Esophagus squamous epithelium (tissue), 4 donors: ENCODE results near the gene WDR3.

Experiments
- POLR2A ChIP-seq, 4 donors: fragments of 450-650 bp; IDR thresholded peaks; one replicate each; pipeline ENCODE4 v1.6.1; 2017; ENCODE audit warnings: antibody characterized with exemption in 4 of 4, mild to moderate bottlenecking in 4 of 4, moderate library complexity in 3 of 4
- TF ChIP-seq, protein P1 (sequence below), 6 experiments: fragments of 450-650 bp in 4 of 6; fragments of 200-600 bp in 2 of 6; sonication (generic) in 2 of 6; IDR thresholded peaks; one replicate each; pipeline ENCODE4 v1.5.1; 2016 to 2019; ENCODE audit warnings: antibody characterized with exemption in 6 of 6, mild to moderate bottlenecking in 4 of 6, moderate library complexity in 4 of 6

DNA sequence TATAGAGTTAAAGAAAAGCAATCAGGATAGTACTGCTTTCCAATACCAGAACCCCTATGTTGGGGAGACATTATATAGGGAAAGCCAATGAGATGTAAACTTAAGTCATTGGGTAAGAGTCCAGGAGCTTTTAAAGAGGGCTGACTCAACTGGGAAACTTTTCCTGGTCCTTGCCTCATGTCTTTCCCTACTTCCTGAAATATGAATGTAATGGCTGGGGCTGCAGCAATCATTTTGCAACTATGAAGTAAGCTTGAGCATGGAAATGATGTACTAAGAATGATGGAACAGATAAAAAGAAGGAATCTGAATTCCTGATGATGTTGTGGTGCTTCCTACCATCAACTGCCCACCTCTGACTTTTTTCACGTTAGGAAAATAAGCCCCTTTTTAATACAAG is 55.7 kb downstream of the WDR3 start:
- no peak for TF ChIP-seq POLR2A (IDR thresholded peaks at IDR 0.05)
- TF ChIP-seq, protein P1, sequence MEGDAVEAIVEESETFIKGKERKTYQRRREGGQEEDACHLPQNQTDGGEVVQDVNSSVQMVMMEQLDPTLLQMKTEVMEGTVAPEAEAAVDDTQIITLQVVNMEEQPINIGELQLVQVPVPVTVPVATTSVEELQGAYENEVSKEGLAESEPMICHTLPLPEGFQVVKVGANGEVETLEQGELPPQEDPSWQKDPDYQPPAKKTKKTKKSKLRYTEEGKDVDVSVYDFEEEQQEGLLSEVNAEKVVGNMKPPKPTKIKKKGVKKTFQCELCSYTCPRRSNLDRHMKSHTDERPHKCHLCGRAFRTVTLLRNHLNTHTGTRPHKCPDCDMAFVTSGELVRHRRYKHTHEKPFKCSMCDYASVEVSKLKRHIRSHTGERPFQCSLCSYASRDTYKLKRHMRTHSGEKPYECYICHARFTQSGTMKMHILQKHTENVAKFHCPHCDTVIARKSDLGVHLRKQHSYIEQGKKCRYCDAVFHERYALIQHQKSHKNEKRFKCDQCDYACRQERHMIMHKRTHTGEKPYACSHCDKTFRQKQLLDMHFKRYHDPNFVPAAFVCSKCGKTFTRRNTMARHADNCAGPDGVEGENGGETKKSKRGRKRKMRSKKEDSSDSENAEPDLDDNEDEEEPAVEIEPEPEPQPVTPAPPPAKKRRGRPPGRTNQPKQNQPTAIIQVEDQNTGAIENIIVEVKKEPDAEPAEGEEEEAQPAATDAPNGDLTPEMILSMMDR (IDR thresholded peaks at IDR 0.05): no peak
